HepG2 (cell line): ENCODE data around the gene AJM1. TPM values are rescaled to one million over a fixed set of nuclear protein-coding genes. Genes with fewer than 3 reads are reported as not detected.
A peak's percentile ranks its signal among the peaks of the same experiment; 100 is the strongest.

Experiments used
- AKAP8 ChIP-seq: sonication (generic); formaldehyde crosslinking; IDR thresholded peaks from 2 replicates; pipeline ENCODE4 v1.5.1; 2020; ENCODE audit warnings: mild to moderate bottlenecking, missing genetic modification reagents
- ATF1 ChIP-seq: IDR thresholded peaks from 2 replicates; pipeline ENCODE4 v1.6.1; 2016; ENCODE audit warnings: mild to moderate bottlenecking, control low read depth
- ELF3 ChIP-seq: IDR thresholded peaks from 2 replicates; pipeline ENCODE4 v1.6.1; 2016; ENCODE audit warnings: missing genetic modification reagents, missing compliant biosample characterization
- FOXP1 ChIP-seq, 2 experiments: fragments of 450-650 bp in 1 of 2; IDR thresholded peaks; 2 replicates each; pipeline ENCODE4 v1.6.1; 2017 to 2018; ENCODE audit warnings: antibody characterized with exemption in 1 of 2
- KDM5B ChIP-seq: sonication (generic); formaldehyde crosslinking; IDR thresholded peaks from 2 replicates; pipeline ENCODE4 v1.4.0; 2020; ENCODE audit warnings: missing genetic modification reagents, mild to moderate bottlenecking, borderline replicate concordance
- MAFG ChIP-seq: sonication (generic); formaldehyde crosslinking; IDR thresholded peaks from 2 replicates; pipeline ENCODE4 v1.5.1; 2020; ENCODE audit warnings: mild to moderate bottlenecking, missing genetic modification reagents
- MTF1 ChIP-seq: sonication (generic); formaldehyde crosslinking; IDR thresholded peaks from 2 replicates; pipeline ENCODE4 v1.5.0; 2020; ENCODE audit warnings: missing genetic modification reagents
- MXI1 ChIP-seq: IDR thresholded peaks from 3 replicates; pipeline ENCODE4 v1.6.1; 2012; ENCODE audit warnings: low read depth, low read length, inconsistent platforms, borderline replicate concordance
- PAF1 ChIP-seq: IDR thresholded peaks from 2 replicates; pipeline ENCODE4 v1.6.1; 2016; ENCODE audit warnings: missing genetic modification reagents, missing compliant biosample characterization
- SATB2 ChIP-seq: sonication (generic); formaldehyde crosslinking; IDR thresholded peaks from 2 replicates; pipeline ENCODE4 v1.5.0; 2020; ENCODE audit warnings: missing genetic modification reagents
- SOX6 ChIP-seq, 2 experiments: fragments of 450-650 bp in 1 of 2; sonication (generic) in 1 of 2; formaldehyde crosslinking in 1 of 2; IDR thresholded peaks; 2 replicates each; pipeline versions ENCODE4 v1.4.0 to v1.6.1; 2017 to 2020; ENCODE audit warnings: antibody characterized with exemption in 1 of 2, mild to moderate bottlenecking in 1 of 2, missing genetic modification reagents in 1 of 2
- SP2 ChIP-seq: sonication (generic); formaldehyde crosslinking; IDR thresholded peaks from 2 replicates; pipeline ENCODE4 v1.5.1; 2020; ENCODE audit warnings: mild to moderate bottlenecking, missing genetic modification reagents
- STAG1 ChIP-seq: sonication (generic); formaldehyde crosslinking; IDR thresholded peaks from 2 replicates; pipeline ENCODE4 v1.4.0; 2020; ENCODE audit warnings: missing genetic modification reagents
- THAP11 ChIP-seq: IDR thresholded peaks from 2 replicates; pipeline ENCODE4 v1.6.1; 2016; ENCODE audit warnings: missing biosample characterization, missing genetic modification reagents
- ZC3H13 ChIP-seq: sonication (generic); formaldehyde crosslinking; IDR thresholded peaks from 2 replicates; pipeline ENCODE4 v1.8.1; 2023; ENCODE audit warnings: mild to moderate bottlenecking, missing genetic modification reagents, moderate library complexity
- ZFP1 ChIP-seq: IDR thresholded peaks from 2 replicates; pipeline ENCODE4 v1.6.1; 2016
- ZMAT3 ChIP-seq: sonication (generic); formaldehyde crosslinking; conservative IDR thresholded peaks from 2 replicates; pipeline ENCODE4 v1.7.0; 2021; ENCODE audit warnings: missing genetic modification reagents
- ZNF180 ChIP-seq: sonication (generic); formaldehyde crosslinking; IDR thresholded peaks from 2 replicates; pipeline ENCODE4 v1.4.0; 2020; ENCODE audit warnings: low read depth, missing genetic modification reagents, borderline replicate concordance
- ZNF235 ChIP-seq: sonication (generic); formaldehyde crosslinking; IDR thresholded peaks from 2 replicates; pipeline ENCODE4 v1.8.1; 2023; ENCODE audit warnings: mild to moderate bottlenecking, missing genetic modification reagents, borderline replicate concordance
- ZNF282 ChIP-seq: fragments of 450-650 bp; IDR thresholded peaks from 2 replicates; pipeline ENCODE4 v1.6.1; 2018; ENCODE audit not compliant: partially characterized antibody
- ZNF451 ChIP-seq: sonication (generic); formaldehyde crosslinking; IDR thresholded peaks from 2 replicates; pipeline ENCODE4 v1.5.0; 2020; ENCODE audit warnings: mild to moderate bottlenecking, missing genetic modification reagents
- ZNF501 ChIP-seq: sonication (generic); formaldehyde crosslinking; IDR thresholded peaks from 2 replicates; pipeline ENCODE4 v1.5.1; 2020; ENCODE audit warnings: mild to moderate bottlenecking, moderate library complexity, missing genetic modification reagents
- ZNF549 ChIP-seq: sonication (generic); formaldehyde crosslinking; IDR thresholded peaks from 2 replicates; pipeline ENCODE4 v1.5.0; 2020; ENCODE audit warnings: missing genetic modification reagents
- polyA plus RNA-seq, 8 experiments: library from polyadenylated mRNA; depleted of rRNA in 3 of 8; stranded (reverse) in 7 of 8; unstranded in 1 of 8; fragments of >200 nt; fragmentation: Illumina TruSeq in 4 of 8; extraction: Trizol in 4 of 8; gene quantifications; 2 replicates each; pipeline versions ENCODE4 v1.2.1 to v1.2.3, GENCODE V29; 2011 to 2016; ENCODE audit warnings: low read depth in 4 of 8, missing spikeins in 1 of 8, mixed read lengths in 1 of 8; ENCODE audit not compliant: insufficient read depth in 1 of 8
- total RNA-seq, 5 experiments: library from RNA; depleted of rRNA; stranded (reverse); fragments of >200 nt; fragmentation: Illumina TruSeq; extraction: Trizol; gene quantifications; 2 replicates each; pipeline ENCODE4 v1.2.3, GENCODE V29; 2016; ENCODE audit warnings: low read depth in 1 of 5
- TF ChIP-seq, protein P1 (sequence below): sonication (generic); formaldehyde crosslinking; IDR thresholded peaks from 2 replicates; pipeline ENCODE4 v1.4.0; 2020; ENCODE audit warnings: missing genetic modification reagents
- TF ChIP-seq, protein P2 (sequence below): IDR thresholded peaks from 2 replicates; pipeline ENCODE4 v1.6.1; 2016; ENCODE audit warnings: control low read depth
- TF ChIP-seq, protein P3 (sequence below): sonication (generic); formaldehyde crosslinking; conservative IDR thresholded peaks from 2 replicates; pipeline ENCODE4 v1.4.0; 2020; ENCODE audit warnings: missing genetic modification reagents

The AJM1 gene
- total and polyA plus RNA-seq, 2 of the 13 experiments (the other 11 are each of a cell fraction or from before 2014, with no cell fraction given), result 1.1 to 1.2 TPM

DNA sequence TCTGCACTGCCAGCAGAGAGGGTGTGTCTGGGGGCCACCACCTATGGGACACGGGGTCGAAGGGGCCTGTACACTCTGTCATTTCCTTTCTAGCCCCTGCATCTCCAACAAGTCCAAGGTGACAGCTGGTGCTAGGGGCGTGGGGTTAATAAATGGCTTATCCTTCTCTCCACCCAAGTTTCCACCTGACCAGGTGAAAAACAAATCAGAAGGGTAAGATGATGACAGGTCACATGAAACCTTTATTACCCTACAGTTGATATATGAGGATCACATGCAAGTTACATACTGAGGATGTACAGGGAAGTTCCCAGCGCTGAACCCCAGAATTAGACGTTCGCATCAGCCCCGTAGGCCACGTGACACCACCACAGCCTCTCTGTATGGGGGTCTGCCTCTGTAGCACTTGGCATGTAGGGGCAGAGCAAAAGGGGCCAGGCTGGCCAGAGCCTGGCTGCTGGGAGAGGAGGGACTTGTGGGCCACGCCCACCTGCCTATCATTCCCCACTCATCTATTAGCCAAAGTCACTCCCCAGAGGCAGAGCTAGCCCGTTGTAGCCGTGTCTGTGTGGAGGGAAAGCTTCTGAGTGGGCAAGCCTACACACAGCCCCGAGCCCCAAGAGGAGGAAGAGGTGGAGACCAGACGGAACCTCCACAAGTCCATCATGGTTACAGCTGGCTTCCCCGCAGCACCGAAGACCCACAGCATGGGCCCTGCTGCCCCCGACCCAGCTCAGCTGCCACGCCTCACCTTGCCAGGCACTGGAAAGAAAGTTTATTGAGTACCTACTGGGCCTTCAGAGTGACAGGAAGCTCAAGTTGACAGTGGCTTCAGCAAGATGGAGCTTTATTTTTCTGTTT is 49.0 kb upstream of the AJM1 start (continued):
- TF ChIP-seq ZMAT3 (CRISPR knock-in tag) (0 out of 2 replicates have a peak, but pooled peaks have one; percentile 54), FOXP1 (IDR thresholded peaks at IDR 0.05) (no peak), FOXP1 (CRISPR knock-in tag; IDR thresholded peaks at IDR 0.05) (no peak), SATB2 (CRISPR knock-in tag) (no peak), PAF1 (CRISPR knock-in tag) (peak; percentile 80; the same call in 1 of the 2 replicates), ZNF451 (CRISPR knock-in tag) (peak; percentile 47; the same call in 1 of the 2 replicates), ATF1 (CRISPR knock-in tag) (no peak), KDM5B (CRISPR knock-in tag) (0 out of 2 replicates have a peak, but pooled peaks have one; percentile 28), MXI1 (peak; percentile 42; the same call in 1 of the 3 replicates), SP2 (CRISPR knock-in tag) (0 out of 2 replicates have a peak, but pooled peaks have one; percentile 23), ZNF501 (peak; percentile 55; the same call in 1 of the 2 replicates), ZNF180 (no peak), THAP11 (CRISPR knock-in tag) (no peak), ZC3H13 (CRISPR knock-in tag) (peak; percentile 83; the same call in 1 of the 2 replicates), ZNF235 (CRISPR knock-in tag) (no peak), MTF1 (CRISPR knock-in tag) (no peak), MAFG (CRISPR knock-in tag) (no peak), ZFP1 (CRISPR knock-in tag) (no peak), STAG1 (CRISPR knock-in tag) (no peak), ZNF282 (no peak), SOX6 (IDR thresholded peaks at IDR 0.05) (no peak), SOX6 (CRISPR knock-in tag; IDR thresholded peaks at IDR 0.05) (no peak), ELF3 (CRISPR knock-in tag) (no peak), AKAP8 (CRISPR knock-in tag) (peak; percentile 92), ZNF549 (CRISPR knock-in tag) (no peak)
- TF ChIP-seq, protein P1, sequence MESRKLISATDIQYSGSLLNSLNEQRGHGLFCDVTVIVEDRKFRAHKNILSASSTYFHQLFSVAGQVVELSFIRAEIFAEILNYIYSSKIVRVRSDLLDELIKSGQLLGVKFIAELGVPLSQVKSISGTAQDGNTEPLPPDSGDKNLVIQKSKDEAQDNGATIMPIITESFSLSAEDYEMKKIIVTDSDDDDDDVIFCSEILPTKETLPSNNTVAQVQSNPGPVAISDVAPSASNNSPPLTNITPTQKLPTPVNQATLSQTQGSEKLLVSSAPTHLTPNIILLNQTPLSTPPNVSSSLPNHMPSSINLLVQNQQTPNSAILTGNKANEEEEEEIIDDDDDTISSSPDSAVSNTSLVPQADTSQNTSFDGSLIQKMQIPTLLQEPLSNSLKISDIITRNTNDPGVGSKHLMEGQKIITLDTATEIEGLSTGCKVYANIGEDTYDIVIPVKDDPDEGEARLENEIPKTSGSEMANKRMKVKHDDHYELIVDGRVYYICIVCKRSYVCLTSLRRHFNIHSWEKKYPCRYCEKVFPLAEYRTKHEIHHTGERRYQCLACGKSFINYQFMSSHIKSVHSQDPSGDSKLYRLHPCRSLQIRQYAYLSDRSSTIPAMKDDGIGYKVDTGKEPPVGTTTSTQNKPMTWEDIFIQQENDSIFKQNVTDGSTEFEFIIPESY (CRISPR knock-in tag), result no peak
- TF ChIP-seq, protein P2, sequence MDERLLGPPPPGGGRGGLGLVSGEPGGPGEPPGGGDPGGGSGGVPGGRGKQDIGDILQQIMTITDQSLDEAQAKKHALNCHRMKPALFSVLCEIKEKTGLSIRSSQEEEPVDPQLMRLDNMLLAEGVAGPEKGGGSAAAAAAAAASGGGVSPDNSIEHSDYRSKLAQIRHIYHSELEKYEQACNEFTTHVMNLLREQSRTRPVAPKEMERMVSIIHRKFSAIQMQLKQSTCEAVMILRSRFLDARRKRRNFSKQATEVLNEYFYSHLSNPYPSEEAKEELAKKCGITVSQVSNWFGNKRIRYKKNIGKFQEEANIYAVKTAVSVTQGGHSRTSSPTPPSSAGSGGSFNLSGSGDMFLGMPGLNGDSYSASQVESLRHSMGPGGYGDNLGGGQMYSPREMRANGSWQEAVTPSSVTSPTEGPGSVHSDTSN (CRISPR knock-in tag), result peak; percentile 66; the same call in 1 of the 2 replicates
- TF ChIP-seq, protein P3, sequence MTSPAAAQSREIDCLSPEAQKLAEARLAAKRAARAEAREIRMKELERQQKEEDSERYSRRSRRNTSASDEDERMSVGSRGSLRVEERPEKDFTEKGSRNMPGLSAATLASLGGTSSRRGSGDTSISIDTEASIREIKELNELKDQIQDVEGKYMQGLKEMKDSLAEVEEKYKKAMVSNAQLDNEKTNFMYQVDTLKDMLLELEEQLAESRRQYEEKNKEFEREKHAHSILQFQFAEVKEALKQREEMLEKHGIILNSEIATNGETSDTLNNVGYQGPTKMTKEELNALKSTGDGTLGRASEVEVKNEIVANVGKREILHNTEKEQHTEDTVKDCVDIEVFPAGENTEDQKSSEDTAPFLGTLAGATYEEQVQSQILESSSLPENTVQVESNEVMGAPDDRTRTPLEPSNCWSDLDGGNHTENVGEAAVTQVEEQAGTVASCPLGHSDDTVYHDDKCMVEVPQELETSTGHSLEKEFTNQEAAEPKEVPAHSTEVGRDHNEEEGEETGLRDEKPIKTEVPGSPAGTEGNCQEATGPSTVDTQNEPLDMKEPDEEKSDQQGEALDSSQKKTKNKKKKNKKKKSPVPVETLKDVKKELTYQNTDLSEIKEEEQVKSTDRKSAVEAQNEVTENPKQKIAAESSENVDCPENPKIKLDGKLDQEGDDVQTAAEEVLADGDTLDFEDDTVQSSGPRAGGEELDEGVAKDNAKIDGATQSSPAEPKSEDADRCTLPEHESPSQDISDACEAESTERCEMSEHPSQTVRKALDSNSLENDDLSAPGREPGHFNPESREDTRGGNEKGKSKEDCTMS (CRISPR knock-in tag), result no peak
